Activated naive CD8-positive, alpha-beta T cell treated with anti-CD3 and anti-CD28 coated beads, Interleukin-2, amount 10 ng/mL, durations not matched to agents 7 days and 5 days (primary cell): Measurements from ENCODE around the gene NAGLU. TPM values are rescaled to one million over a fixed set of nuclear protein-coding genes. Genes with fewer than 3 reads are reported as not detected.

ENCODE experiments used
- ATAC-seq: fragments of 150-1000 bp; cut with Tn5 transposase; one replicate; pipeline ENCODE4 v1.10.0; 2021; ENCODE audit warnings: low read depth, moderate library complexity
- POLR2A ChIA-PET: fragments of 350-600 bp; sonication (Branson Sonifier 250); formaldehyde crosslinking; loops from one replicate; lab custom pipeline; 2021; ENCODE audit warnings: antibody characterized with exemption; lab: Charles Lee
- DNase-seq: peaks from one replicate; pipeline ENCODE4 v3.0.0; 2021
- H3K27ac Mint-ChIP-seq: one replicate; pipeline ENCODE4 v1.8.0; 2022; ENCODE audit warnings: mild to moderate bottlenecking, mixed read lengths
- H3K27me3 Mint-ChIP-seq: one replicate; pipeline ENCODE4 v1.8.0; 2022; ENCODE audit warnings: mild to moderate bottlenecking, moderate library complexity, mixed read lengths
- H3K36me3 Mint-ChIP-seq: one replicate; pipeline ENCODE4 v1.8.0; 2021; ENCODE audit warnings: mild to moderate bottlenecking, mixed read lengths
- H3K4me1 Mint-ChIP-seq: one replicate; pipeline ENCODE4 v1.8.0; 2021; ENCODE audit warnings: mixed read lengths
- H3K4me3 Mint-ChIP-seq: one replicate; pipeline ENCODE4 v1.8.0; 2022; ENCODE audit warnings: mild to moderate bottlenecking, moderate library complexity, mixed read lengths
- H3K9me3 Mint-ChIP-seq: one replicate; pipeline ENCODE4 v1.8.0; 2021; ENCODE audit warnings: mixed read lengths
- total RNA-seq, 2 experiments: library from RNA; stranded (reverse); gene quantifications; one replicate each; pipeline ENCODE4 v1.2.3, GENCODE V29; 2021

Gene NAGLU
- 10 to 100 TPM; 22.9 to 23.9 TPM for total RNA-seq

- Mint-ChIP-seq H3K27ac (peak within 1 kb of the TSS; percentile 79), H3K4me1 (peaks cover 37% of the 10 kb centered on the region), H3K36me3 (peaks cover 11% of the 10 kb centered on the region), H3K27me3 (peaks cover 2% of the 10 kb centered on the region), H3K9me3 (no peaks in the 10 kb centered on the region), H3K4me3 (peak within 1 kb of the TSS; percentile 88)
- ATAC-seq = peak; percentile 87
- POLR2A ChIA-PET = interaction anchor here (0.8 to 2.8 kb wide), 15 partner anchors 9 to 825 kb away, joined by 3 to 17 read pairs (median 4); partner anchors contain the start of genes DHX58, MLX, PSMC3IP and STAT5A
- DNase-seq = peak; percentile 91
Observed at GRCh38 chr17:42536048-42536371, at the start of gene NAGLU. Gene NAGLU, plus strand, starts transcription at chr17:42536241. Its CDS starts 32 bp downstream, at chr17:42536273.

GRCh38 chr17:42488032-42488431, 48.0 kb upstream of the NAGLU start:
- ATAC-seq = no peak
- H3K4me1 Mint-ChIP-seq = peaks cover 21% of the 10 kb centered on the region
- DNase-seq = no peak
- POLR2A ChIA-PET = no interaction called here
- peak overlapping the region; percentile 15 for H3K4me3 Mint-ChIP-seq
- H3K27ac Mint-ChIP-seq = peak overlapping the region; percentile 1
- no peaks in the 10 kb centered on the region for H3K9me3 Mint-ChIP-seq
- H3K36me3 Mint-ChIP-seq = peaks cover 9% of the 10 kb centered on the region
- peaks cover 6% of the 10 kb centered on the region for H3K27me3 Mint-ChIP-seq

- H3K36me3 Mint-ChIP-seq = peaks cover 5% of the 10 kb centered on the region
- H3K27ac Mint-ChIP-seq = no peak overlapping the region
- DNase-seq = no peak
- no peak overlapping the region for H3K4me3 Mint-ChIP-seq
- POLR2A ChIA-PET = no interaction called here
- no peak for ATAC-seq
- no peaks in the 10 kb centered on the region for H3K9me3 Mint-ChIP-seq
- H3K4me1 Mint-ChIP-seq = peaks cover 14% of the 10 kb centered on the region
- H3K27me3 Mint-ChIP-seq = peaks cover 3% of the 10 kb centered on the region
Observed at GRCh38 chr17:42493319-42493718, 42.7 kb upstream of the NAGLU start.

DNA sequence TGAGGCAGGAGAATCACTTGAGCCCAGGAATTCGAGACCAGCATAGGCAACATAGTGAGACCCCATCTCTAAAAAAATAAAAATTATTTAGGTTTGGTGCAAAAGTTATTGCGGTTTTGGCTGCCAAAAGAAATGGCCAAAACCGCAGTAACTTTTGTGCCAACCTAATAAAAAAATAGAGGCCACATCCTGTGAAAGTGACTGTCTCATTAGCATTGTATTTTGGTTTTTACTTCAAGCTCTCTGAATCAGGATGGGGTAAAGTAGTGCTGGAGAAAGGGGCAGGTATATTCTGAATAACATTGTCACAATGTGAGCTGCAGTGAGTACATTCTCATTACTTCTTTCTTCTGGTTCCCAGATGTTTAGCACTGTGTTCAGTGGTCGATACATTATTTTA, 41.4 kb upstream of the NAGLU start:
- H3K27me3 Mint-ChIP-seq = peaks cover 3% of the 10 kb centered on the region

GRCh38 chr17:42498828-42499227, 37.2 kb upstream of the NAGLU start:
- Mint-ChIP-seq H3K4me3 (no peak overlapping the region), H3K27ac (no peak overlapping the region), H3K9me3 (no peaks in the 10 kb centered on the region), H3K4me1 (peaks cover 15% of the 10 kb centered on the region), H3K36me3 (peaks cover 2% of the 10 kb centered on the region), H3K27me3 (no peaks in the 10 kb centered on the region)
- POLR2A ChIA-PET = no interaction called here
- DNase-seq (no peak), ATAC-seq (no peak)

More for the DNA sequence above, 41.4 kb upstream of the NAGLU start:
- POLR2A ChIA-PET = interaction anchor here (0.6 to 0.7 kb wide), 2 partner anchors 10 to 976 kb away, joined by 3 to 12 read pairs; partner anchors contain the start of gene KRT15
- no peak overlapping the region for H3K27ac Mint-ChIP-seq
- DNase-seq (no peak), ATAC-seq (no peak)
- no peaks in the 10 kb centered on the region for H3K9me3 Mint-ChIP-seq
- H3K36me3 Mint-ChIP-seq = peaks cover 4% of the 10 kb centered on the region
- no peak overlapping the region for H3K4me3 Mint-ChIP-seq
- peaks cover 13% of the 10 kb centered on the region for H3K4me1 Mint-ChIP-seq

DNA sequence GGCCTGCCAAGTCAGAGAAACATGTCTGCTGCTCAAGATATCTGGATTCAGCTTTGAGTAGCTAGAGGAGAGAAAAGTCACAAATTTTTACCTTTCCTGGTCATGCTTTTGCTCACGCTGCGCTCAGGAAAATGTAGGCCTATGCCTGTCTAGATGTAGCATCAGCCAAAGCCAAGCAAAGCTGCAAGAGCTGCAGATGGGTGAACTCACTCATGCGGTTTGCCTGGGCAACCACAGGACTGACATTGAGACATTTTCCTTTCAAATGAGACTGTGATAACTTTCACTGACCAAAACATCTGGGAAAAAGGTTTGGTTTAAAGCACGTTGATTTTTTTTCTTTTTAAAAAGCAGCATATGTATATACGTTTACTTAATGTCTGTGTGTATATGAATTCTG, 34.0 kb upstream of the NAGLU start:
- POLR2A ChIA-PET = no interaction called here
- peaks cover 3% of the 10 kb centered on the region for H3K4me1 Mint-ChIP-seq
- H3K27me3 Mint-ChIP-seq = no peaks in the 10 kb centered on the region
- no peak overlapping the region for H3K4me3 Mint-ChIP-seq
- H3K36me3 Mint-ChIP-seq = peaks cover 2% of the 10 kb centered on the region
- ATAC-seq (no peak), DNase-seq (no peak)
- H3K9me3 Mint-ChIP-seq = no peaks in the 10 kb centered on the region
- H3K27ac Mint-ChIP-seq = no peak overlapping the region

DNA sequence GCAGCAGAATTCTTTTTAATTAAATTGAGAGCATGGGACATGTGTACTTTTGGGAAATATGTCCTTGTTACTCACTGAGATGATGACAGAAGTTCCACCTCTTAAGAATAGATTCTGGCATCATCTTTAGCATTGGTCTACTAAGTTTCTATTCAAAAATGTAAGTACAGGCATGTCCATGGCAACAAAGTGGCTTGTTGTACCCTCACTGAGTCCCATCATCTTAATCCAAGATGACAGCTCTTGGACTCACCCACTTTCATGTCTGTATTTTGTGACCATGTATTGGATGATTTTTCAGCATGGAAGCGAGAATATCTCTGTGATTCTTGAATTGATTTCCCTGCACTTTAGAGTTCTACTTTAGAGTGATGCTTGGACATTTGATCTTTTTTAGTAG, 33.1 kb upstream of the NAGLU start:
- H3K4me1 Mint-ChIP-seq = peaks cover 3% of the 10 kb centered on the region
- no peak for ATAC-seq
- DNase-seq = no peak
- no peak overlapping the region for H3K27ac Mint-ChIP-seq
- POLR2A ChIA-PET = no interaction called here
- H3K4me3 Mint-ChIP-seq = no peak overlapping the region
- H3K27me3 Mint-ChIP-seq = no peaks in the 10 kb centered on the region
- peaks cover 2% of the 10 kb centered on the region for H3K36me3 Mint-ChIP-seq
- H3K9me3 Mint-ChIP-seq = no peaks in the 10 kb centered on the region

- DNase-seq (no peak), ATAC-seq (no peak)
- POLR2A ChIA-PET = no interaction called here
- H3K27ac Mint-ChIP-seq = no peak overlapping the region
- no peaks in the 10 kb centered on the region for H3K36me3 Mint-ChIP-seq
- H3K4me1 Mint-ChIP-seq = peaks cover 11% of the 10 kb centered on the region
- no peak overlapping the region for H3K4me3 Mint-ChIP-seq
- no peaks in the 10 kb centered on the region for H3K9me3 Mint-ChIP-seq
- H3K27me3 Mint-ChIP-seq = peaks cover 4% of the 10 kb centered on the region
Observed at GRCh38 chr17:42507671-42508070, 28.4 kb upstream of the NAGLU start.

GRCh38 chr17:42508426-42509165, 27.4 kb upstream of the NAGLU start:
- DNase-seq (no peak), ATAC-seq (no peak)
- peaks cover 8% of the 10 kb centered on the region for H3K4me1 Mint-ChIP-seq
- POLR2A ChIA-PET = no interaction called here
- peaks cover 4% of the 10 kb centered on the region for H3K27me3 Mint-ChIP-seq
- H3K27ac Mint-ChIP-seq = no peak overlapping the region
- H3K36me3 Mint-ChIP-seq = no peaks in the 10 kb centered on the region
- H3K4me3 Mint-ChIP-seq = no peak overlapping the region
- H3K9me3 Mint-ChIP-seq = no peaks in the 10 kb centered on the region

DNA sequence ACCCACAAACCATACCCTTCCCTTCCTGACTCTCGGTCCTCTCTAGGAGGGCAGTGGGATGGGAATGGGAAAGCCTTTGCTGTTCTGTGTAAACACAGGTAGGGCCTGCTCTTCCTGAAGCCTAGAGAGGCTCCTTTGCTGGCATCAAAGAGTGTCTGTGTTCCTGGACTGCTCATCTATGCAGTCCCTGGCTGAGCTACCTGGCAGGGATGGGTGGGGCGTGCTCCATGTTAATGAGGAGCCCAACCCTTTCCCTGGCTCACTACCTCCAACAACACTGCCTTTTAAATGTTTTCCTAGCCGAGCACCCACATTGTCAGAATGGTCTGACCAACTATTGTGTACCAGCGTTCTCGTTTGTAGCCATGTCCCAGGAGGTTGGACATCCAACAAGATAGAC, 26.6 kb upstream of the NAGLU start:
- H3K9me3 Mint-ChIP-seq = no peaks in the 10 kb centered on the region
- H3K27ac Mint-ChIP-seq = no peak overlapping the region
- H3K4me3 Mint-ChIP-seq = no peak overlapping the region
- peaks cover 4% of the 10 kb centered on the region for H3K27me3 Mint-ChIP-seq
- POLR2A ChIA-PET = no interaction called here
- peaks cover 8% of the 10 kb centered on the region for H3K4me1 Mint-ChIP-seq
- ATAC-seq (no peak), DNase-seq (no peak)
- no peaks in the 10 kb centered on the region for H3K36me3 Mint-ChIP-seq

DNA sequence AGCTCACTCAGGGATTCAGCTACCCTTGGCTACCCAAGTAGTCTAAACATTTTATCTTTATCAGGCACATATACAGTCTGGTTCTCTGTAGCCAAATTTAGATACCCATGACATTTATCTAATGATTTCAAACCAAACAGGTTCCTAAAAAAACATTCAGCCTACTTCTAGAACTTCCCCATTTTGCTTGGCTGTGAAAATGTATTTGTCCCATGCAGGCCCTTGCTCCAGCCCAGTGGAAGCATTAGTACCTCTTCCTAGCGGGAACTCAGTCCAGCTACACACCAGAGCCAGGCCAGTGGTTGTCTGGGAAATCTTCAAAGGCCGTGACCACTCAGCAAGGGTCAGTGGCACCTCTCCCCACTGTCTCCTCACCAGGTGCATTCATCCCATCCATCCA, 26.2 kb upstream of the NAGLU start:
- Mint-ChIP-seq H3K27me3 (peaks cover 4% of the 10 kb centered on the region), H3K4me1 (peaks cover 8% of the 10 kb centered on the region), H3K27ac (no peak overlapping the region), H3K36me3 (no peaks in the 10 kb centered on the region), H3K9me3 (no peaks in the 10 kb centered on the region), H3K4me3 (no peak overlapping the region)
- POLR2A ChIA-PET = no interaction called here
- no peak for ATAC-seq
- no peak for DNase-seq

- no peak overlapping the region for H3K4me3 Mint-ChIP-seq
- ATAC-seq (no peak), DNase-seq (no peak)
- H3K4me1 Mint-ChIP-seq = peaks cover 8% of the 10 kb centered on the region
- H3K27me3 Mint-ChIP-seq = peaks cover 4% of the 10 kb centered on the region
- POLR2A ChIA-PET = no interaction called here
- H3K9me3 Mint-ChIP-seq = no peaks in the 10 kb centered on the region
- H3K36me3 Mint-ChIP-seq = no peaks in the 10 kb centered on the region
- no peak overlapping the region for H3K27ac Mint-ChIP-seq
Observed at GRCh38 chr17:42512246-42512645, 23.8 kb upstream of the NAGLU start.

DNA sequence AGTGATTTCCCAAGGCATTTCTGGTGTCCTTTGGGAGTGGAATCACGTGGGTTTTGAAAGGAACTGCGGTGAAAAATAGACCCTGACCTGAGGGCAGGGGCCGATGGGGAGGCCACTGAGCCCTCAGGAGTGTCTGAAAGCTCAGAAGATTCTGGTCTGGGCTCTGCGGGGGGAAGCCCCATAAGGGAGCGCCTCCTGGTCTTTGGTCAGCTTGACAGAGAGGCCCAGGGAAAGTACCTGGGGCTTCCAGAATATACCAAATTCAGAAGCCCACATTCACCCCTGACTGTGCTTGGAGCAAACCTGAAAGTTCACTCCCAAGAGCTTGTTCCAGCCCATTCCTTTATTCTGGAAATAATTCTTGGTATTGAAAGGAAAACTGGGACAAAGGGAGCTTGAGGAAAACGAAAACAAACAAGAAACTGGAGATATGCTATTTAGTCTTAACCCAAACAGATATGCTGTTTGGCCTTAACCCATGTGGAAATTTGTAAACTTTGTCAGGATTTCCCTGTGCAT, 23.2 kb upstream of the NAGLU start:
- POLR2A ChIA-PET = no interaction called here
- no peaks in the 10 kb centered on the region for H3K36me3 Mint-ChIP-seq
- DNase-seq = no peak
- H3K4me1 Mint-ChIP-seq = peaks cover 13% of the 10 kb centered on the region
- H3K27me3 Mint-ChIP-seq = peaks cover 4% of the 10 kb centered on the region
- no peak overlapping the region for H3K27ac Mint-ChIP-seq
- H3K4me3 Mint-ChIP-seq = no peak overlapping the region
- no peak for ATAC-seq
- H3K9me3 Mint-ChIP-seq = no peaks in the 10 kb centered on the region

DNA sequence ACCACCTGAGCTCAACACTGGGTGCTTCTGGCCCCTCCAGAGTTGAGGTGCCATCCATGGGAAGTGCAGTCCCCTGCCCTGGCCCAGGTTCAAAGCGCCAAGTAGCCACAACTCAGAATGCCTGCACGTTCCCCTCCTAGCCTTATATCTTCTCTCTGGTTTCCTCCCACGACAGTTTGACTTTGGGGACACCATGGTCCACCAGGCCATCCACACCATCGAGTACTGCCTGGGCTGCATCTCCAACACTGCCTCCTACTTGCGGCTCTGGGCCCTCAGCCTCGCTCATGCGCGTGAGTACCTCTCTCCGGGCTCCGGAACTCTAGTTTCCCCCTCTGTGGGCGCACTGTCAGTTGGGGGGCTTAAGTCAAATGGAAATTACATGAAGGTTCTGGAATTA, 22.4 kb upstream of the NAGLU start:
- H3K27me3 Mint-ChIP-seq = peaks cover 4% of the 10 kb centered on the region
- ATAC-seq (no peak), DNase-seq (no peak)
- no peak overlapping the region for H3K4me3 Mint-ChIP-seq
- H3K27ac Mint-ChIP-seq = no peak overlapping the region
- H3K4me1 Mint-ChIP-seq = peaks cover 8% of the 10 kb centered on the region
- H3K9me3 Mint-ChIP-seq = no peaks in the 10 kb centered on the region
- POLR2A ChIA-PET = no interaction called here
- no peaks in the 10 kb centered on the region for H3K36me3 Mint-ChIP-seq
